ENCODE measurements around the gene GPRC5B.

The GPRC5B gene, protein sequence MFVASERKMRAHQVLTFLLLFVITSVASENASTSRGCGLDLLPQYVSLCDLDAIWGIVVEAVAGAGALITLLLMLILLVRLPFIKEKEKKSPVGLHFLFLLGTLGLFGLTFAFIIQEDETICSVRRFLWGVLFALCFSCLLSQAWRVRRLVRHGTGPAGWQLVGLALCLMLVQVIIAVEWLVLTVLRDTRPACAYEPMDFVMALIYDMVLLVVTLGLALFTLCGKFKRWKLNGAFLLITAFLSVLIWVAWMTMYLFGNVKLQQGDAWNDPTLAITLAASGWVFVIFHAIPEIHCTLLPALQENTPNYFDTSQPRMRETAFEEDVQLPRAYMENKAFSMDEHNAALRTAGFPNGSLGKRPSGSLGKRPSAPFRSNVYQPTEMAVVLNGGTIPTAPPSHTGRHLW

GRCh38 chr16:19884611-19885450 is at the start of gene GPRC5B:
Gene GPRC5B, minus strand, starts transcription at chr16:19884848. Its CDS starts 12,003 bp downstream, at chr16:19872845.
- no peak for DNase-seq

DNA sequence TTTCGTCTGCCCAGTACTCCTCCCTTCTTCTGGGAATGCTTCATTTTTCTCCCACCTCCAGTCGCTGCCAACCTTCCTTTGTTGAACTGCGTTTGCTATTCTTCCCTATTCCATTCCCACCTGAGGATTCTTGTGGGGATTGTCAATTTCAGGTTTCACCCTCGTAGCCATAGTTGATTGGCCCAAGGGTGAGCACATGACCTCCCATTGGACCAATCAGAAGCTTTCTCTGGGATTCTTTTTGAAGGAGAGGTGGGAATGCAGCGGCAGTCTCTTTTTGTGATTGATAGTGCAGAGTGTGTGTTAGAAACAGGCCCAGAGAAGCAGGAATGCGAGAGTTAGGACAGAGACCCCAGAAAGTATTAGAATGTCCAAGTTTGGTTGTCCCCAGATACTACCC is 49.1 kb upstream of the GPRC5B start:
- no peak for DNase-seq

GRCh38 chr16:19929062-19929511 is 44.4 kb upstream of the GPRC5B start:
- no peak for DNase-seq

DNA sequence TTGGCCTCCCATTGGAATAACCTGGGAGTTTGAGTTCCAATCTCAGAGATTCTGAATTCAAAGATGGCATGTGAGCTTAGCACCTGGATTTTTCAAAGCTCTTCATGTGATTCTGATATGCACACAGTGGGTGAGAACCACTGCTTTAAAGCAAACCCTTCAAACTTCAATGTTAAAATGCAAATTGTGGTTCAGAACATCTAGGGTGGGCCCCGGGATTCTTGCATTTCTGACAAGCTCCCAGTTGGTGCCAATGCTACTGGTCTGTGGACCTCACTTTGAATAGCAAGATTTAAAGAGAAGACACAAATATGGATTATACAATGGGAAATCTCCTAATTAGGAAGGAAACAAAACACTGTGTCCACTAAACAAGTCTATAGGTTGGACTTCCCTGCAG is 43.8 kb upstream of the GPRC5B start:
- DNase-seq: no peak

DNA sequence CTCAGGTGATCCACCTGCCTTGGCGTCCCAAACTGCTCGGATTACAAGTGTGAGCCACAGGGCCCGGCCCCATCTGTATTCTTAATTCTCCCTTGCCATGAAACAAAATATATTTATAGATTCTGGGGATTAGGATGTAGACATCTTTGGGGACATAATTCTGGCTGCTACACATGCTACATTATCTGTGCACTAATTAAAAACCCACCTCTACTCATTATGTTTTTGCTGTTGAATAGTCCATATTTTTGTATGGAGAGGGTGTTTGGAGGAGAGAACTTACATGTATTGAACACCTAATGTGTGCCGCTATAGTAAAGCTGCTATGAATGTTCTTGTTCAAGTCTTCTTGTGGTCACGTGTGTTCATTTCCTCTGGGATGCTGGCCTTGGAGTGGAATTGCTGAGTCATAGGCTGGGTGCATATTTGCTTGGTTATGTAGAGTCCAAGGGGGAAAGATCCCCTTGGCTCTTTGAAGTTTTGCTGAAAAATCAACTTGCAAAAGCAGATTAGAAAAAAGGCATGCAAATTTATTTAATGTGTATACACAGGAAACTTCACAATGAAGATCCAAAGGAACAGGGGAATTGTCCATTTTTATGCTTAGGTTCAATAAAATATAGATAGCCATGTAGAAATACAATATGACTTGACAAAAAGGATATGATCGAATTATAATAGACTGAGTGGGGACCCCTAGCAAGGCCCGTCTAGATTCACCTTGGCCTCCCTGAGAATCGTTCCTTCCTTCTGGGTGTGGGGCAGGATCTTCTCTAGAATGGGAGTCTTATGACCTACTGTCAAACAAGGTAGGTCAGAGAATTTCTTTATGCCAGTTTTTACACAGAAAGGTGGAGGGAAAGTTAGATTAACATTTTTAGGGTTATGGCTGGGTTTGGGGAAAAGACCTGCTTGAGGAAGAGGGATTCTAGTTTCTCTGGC is 42.1 kb upstream of the GPRC5B start:
- DNase-seq: no peak

- no peak for DNase-seq
These were observed 38.7 kb upstream of the GPRC5B start for GRCh38 chr16:19923396-19923795.

DNA sequence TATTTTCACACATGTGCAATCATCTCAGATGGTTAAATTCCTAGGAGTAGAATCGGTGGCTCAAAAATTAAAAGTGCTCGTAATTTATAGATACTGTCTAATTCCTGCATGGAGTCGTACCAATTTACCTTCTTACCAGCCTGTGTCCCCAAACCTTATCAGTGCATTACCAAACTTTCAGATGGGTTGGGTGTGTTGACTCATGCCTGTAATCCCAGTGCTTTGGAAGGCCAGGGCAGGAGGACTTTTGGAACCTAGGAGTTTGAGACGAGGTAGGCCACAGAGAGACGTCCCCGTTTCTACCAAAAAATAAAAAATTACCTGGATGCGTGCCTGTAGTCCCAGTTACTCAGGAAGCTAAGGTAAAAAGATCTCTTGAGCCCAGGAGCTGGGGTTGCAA is 34.5 kb upstream of the GPRC5B start:
- DNase-seq: no peak

DNA sequence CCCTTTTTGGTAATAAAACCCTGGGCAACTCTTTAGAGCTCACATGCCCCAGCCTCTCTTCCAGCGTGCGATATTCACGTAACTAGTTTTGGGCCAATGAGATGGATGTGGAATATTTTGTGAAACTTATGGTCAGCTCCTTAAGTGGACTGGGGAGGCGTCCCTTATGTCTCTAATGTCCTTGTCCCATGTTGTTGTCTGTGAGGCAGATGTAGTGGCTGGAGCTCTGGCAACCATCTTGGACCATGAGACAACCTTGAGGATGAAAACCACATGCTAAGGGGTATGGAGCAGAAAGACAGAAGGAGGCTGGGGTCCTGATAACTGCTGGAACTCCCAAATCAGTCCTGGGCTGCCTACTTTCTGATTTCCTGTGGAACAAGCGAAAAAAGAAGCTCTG is 31.4 kb upstream of the GPRC5B start:
- DNase-seq: no peak

DNA sequence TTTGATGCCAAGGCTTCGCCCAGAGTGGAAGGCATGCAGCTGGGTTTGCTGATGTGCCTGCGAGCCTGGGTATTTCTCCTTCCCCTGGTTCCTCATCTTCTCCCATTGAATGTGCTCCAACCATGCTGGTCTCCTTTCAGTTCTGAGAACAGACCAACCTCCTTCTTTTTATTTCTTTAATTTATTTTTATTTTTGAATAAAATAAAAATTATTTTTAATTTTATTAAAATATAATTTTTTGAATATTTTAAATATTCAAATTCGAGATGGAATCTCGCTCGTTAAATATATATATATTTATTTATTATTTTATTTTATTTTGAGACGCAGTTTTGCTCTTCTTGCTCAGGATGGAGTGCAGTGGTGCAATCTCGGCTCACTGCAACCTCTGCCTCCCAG is 30.2 kb upstream of the GPRC5B start:
- no peak for DNase-seq

- no peak for DNase-seq
These were observed 28.6 kb upstream of the GPRC5B start for GRCh38 chr16:19913340-19913645.

GRCh38 chr16:19912455-19913339 is 28.0 kb upstream of the GPRC5B start:
- no peak for DNase-seq

DNA sequence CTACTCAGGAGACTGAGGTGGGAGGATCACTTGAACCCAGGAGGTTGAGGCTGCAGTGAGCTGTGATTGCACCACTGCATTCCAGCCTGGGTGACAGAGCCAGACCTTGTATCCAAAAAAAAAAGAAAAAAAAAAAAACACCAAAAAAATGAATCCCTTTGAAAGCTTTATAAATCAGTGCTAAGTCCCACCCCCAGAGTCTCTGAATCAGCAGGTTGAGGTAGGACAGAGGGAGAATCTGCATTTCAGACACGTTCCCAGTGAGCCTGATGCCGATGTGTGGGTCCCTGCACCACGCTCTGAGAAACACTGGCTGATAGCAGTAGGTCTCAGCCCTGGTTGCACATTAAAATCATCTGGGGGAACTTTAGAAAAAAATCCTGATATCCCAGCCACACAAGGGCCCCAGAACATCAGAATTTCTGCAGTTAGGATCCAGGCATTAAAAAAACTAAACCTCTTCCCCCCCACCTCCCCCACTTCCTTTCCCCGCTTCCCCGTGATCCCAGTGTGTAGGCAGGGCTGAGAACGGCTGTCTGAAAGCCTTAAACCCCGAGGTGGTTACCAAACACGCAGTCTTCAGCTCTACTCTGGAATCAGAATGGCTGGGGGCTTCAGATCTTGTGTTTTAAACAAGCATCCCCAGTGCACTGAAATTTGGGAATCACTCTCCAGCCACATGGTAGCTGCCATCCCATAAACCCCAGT is 27.3 kb upstream of the GPRC5B start:
- no peak for DNase-seq

- no peak for DNase-seq
These were observed 26.6 kb upstream of the GPRC5B start for GRCh38 chr16:19911204-19911603.

GRCh38 chr16:19909750-19910322 is 25.2 kb upstream of the GPRC5B start:
- DNase-seq: no peak

- no peak for DNase-seq
These were observed 24.3 kb upstream of the GPRC5B start for GRCh38 chr16:19908921-19909320.

DNA sequence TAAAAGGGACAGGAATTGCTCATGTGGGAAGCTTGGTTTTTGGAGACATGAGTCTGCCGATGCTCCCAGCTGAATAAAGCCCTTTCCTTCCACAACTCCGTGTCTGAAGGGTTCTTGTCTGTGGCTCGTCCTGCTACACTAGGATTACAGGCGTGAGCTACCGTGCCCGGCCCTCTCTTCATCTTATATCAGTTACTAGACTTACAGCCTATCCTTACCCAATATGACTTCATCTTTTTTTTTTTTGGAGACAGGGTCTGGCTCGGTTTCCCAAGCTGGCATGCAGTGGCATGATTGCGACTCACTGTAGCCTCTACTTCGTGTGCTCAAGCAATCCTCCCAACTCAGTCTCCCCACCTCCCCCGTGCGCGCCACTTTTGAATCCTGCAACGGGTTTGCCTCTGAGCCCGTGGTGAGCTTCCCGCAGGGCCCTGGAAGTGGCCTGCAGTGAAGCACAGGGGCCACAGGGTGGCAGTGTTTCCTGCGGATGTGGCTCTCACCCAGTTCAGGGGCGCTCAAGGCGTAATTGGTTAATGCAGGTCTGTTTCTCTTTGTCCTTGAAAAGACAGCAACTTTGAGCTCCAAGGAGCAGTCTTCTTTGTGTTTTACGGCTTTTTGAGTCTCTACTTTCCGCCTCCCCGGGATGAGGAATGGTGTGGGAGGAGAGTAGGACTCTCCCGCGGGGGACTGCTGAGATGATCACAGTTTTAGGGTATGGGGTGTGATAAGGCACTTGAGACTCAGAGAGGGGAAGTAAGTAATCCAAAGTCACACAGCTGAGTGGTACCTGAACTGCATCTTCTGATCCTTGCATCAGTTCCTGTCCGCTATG is 22.7 kb upstream of the GPRC5B start:
- DNase-seq: peak; percentile 64

DNA sequence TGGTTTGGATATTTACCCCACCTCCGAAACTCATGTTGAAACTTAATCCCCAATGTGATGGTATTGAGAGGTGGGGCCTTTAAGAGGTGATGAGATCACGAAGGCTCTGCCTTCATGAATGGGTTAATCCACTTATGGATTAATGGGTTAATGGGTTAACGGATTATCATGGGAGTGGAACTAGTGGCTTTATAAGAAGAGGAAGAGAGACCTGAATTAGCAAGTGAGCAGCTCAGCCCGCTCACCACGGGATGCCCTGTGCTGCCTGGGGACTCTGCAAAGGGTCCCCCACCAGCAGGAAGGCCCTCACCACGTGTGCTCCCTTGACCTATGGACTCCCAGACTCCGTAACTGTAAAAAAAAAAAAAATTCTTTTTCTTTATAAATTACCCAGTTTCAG is 16.5 kb upstream of the GPRC5B start:
- no peak for DNase-seq

DNA sequence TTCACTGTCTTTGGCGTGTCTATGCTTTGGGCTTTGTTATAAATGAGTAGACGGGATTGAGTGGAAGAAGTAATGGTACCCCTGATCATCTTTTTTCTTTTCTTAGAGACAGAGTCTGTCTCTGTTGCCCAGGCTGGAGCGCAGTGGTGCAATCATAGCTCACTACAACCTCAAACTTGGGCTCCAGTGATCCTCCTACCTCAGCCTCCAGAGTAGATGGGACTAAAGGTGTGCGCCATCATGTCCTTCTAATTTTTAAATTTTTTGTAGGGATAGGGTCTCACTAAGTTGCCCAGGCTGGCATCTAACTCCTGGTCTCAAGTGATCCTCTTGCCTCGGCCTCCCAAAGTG is 14.9 kb upstream of the GPRC5B start:
- DNase-seq: no peak

GRCh38 chr16:19898924-19899604 is 14.4 kb upstream of the GPRC5B start:
- peak; percentile 41 for DNase-seq

DNA sequence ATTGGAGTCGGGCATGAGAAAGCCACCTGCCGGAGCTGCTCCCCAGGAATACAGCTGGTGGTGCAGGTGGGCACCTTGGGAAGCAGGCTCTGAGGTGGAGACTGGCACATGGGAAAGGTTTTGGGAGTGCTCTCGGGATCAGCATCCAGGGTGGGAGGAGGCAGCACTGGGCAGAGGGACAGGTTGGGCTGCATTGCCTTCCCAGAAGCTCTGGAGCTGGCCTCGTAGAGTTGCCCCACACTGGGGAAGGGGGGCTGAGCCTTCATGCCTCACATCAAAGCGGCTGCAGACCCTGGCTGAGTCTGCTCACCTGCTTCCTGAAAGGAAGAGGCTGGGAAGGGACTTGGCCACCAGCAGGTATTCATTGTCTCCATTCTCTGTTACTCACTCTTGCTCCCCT is 13.5 kb upstream of the GPRC5B start:
- no peak for DNase-seq

Measured in NCI-H2107 (cell line).